Measurements from ENCODE around the gene HS3ST3A1. TPM values are rescaled to one million over a fixed set of nuclear protein-coding genes. Genes with fewer than 3 reads are reported as not detected.

The HS3ST3A1 gene
- total and polyA plus RNA-seq, 4 donors, result 0.18 to 8.0 (median 5.6) TPM

DNA sequence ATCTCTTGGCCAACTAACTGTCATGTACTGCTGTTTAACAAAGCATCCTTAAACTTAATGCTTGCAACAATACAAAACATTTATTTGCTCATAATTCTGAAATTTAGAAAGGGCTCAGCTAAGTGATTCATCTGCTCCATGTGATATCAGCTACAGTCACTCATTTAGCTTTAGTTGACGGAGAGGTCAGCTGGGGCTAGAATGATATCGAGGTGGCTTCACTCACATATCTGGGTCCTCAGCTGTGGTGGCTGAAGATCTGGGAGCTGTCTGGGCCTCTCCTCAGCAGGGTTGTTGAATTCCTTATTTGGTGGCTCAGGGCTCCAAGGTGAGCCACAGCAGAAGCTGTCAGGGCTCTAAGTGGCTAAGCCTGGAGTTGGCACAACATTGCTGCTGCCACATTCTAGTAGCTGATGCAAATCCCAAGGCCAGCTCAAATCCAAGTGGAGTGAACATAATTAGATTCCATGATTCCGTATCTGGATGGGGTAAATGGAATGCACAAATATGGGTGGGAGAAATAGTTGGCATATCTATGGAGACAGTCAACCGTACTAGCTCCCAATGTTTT is 62.8 kb downstream of the HS3ST3A1 start:
- 82 to 94% methylated on average over 4 of the region's 4 CpGs for WGBS, 2 donors
- no peak for DNase-seq
- H3K27ac ChIP-seq (ENCODE audit: low read depth in 1 of 2, low read length in 1 of 2), result no peak overlapping the region
- peaks cover 2 to 7% (median 5%) of the 10 kb centered on the region in 4 donors for H3K9me3 ChIP-seq (ENCODE audit: control insufficient read depth in 4 of 4, insufficient read depth in 3 of 4, low read length in 3 of 4)
- no peaks in the 10 kb centered on the region for H3K27me3 ChIP-seq (ENCODE audit: control insufficient read depth in 3 of 3, insufficient read depth in 3 of 3, low read length in 2 of 3)
- ATAC-seq (ENCODE audit: insufficient read depth, low FRiP score), result no peak
- TF ChIP-seq, protein P1, sequence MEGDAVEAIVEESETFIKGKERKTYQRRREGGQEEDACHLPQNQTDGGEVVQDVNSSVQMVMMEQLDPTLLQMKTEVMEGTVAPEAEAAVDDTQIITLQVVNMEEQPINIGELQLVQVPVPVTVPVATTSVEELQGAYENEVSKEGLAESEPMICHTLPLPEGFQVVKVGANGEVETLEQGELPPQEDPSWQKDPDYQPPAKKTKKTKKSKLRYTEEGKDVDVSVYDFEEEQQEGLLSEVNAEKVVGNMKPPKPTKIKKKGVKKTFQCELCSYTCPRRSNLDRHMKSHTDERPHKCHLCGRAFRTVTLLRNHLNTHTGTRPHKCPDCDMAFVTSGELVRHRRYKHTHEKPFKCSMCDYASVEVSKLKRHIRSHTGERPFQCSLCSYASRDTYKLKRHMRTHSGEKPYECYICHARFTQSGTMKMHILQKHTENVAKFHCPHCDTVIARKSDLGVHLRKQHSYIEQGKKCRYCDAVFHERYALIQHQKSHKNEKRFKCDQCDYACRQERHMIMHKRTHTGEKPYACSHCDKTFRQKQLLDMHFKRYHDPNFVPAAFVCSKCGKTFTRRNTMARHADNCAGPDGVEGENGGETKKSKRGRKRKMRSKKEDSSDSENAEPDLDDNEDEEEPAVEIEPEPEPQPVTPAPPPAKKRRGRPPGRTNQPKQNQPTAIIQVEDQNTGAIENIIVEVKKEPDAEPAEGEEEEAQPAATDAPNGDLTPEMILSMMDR (IDR thresholded peaks at IDR 0.05; ENCODE audit: control extremely low read depth, extremely low read depth), result no peak
- H3K4me1 ChIP-seq (ENCODE audit: control insufficient read depth in 5 of 5, insufficient read depth in 5 of 5, low read length in 5 of 5), result peaks cover 0 to 55% (median 6%) of the 10 kb centered on the region in 5 donors
- no peaks in the 10 kb centered on the region for H3K36me3 ChIP-seq (ENCODE audit: control insufficient read depth in 4 of 4, insufficient read depth in 4 of 4, low read length in 4 of 4)
- H3K9ac ChIP-seq (ENCODE audit: insufficient read depth in 1 of 2, low read length in 2 of 2), result no peak overlapping the region
- H3K4me3 ChIP-seq, result no peak overlapping the region

DNA sequence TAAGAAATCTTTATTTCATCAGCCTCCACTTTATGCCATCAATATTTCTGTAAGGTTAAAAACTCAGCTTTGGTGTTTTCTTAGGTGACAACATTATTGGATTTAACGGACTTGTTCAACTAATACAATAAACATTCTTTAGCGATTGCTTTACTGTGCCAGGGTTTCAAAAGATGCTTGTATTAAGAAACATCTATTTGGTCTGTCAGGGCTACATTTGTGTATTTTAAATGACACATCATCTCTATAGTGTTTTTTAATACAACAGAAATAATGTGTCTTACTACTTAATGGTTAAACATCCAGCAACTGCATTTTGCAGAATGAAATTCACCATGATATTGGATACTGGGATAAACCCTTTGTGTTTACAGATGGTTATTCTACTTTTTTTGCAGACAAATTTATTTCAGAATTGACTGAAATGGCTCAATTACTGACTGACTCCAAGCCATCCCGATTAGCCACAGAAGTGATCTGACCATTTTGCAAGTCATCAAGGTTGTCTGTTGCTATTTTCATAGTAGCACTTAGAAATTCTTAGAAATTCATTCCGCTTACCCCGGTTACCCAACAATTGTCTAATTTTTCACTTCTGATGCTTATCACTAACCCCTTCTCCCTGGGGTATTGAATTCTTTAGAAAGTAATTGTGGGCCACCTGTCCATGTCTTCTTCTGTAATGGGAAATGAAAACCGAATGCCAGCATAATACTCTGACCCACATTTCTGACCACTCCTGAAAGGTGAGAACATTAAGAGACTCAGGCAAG is 63.7 kb downstream of the HS3ST3A1 start:
- H3K4me3 ChIP-seq, result no peak overlapping the region
- WGBS, 2 donors, result 82 to 86% methylated on average over 6 of the region's 6 CpGs
- no peaks in the 10 kb centered on the region for H3K27me3 ChIP-seq (ENCODE audit: control insufficient read depth in 3 of 3, insufficient read depth in 3 of 3, low read length in 2 of 3)
- DNase-seq, result peak in 2 of 3 donors; percentile 82 to 92
- ATAC-seq (ENCODE audit: insufficient read depth, low FRiP score), result no peak
- no peak overlapping the region for H3K27ac ChIP-seq (ENCODE audit: low read depth in 1 of 2, low read length in 1 of 2)
- peaks cover 2 to 7% (median 5%) of the 10 kb centered on the region in 4 donors for H3K9me3 ChIP-seq (ENCODE audit: control insufficient read depth in 4 of 4, insufficient read depth in 3 of 4, low read length in 3 of 4)
- TF ChIP-seq, protein P1 (IDR thresholded peaks at IDR 0.05; ENCODE audit: control extremely low read depth, extremely low read depth), result no peak
- H3K36me3 ChIP-seq (ENCODE audit: control insufficient read depth in 4 of 4, insufficient read depth in 4 of 4, low read length in 4 of 4), result no peaks in the 10 kb centered on the region
- H3K9ac ChIP-seq (ENCODE audit: insufficient read depth in 1 of 2, low read length in 2 of 2), result no peak overlapping the region
- H3K4me1 ChIP-seq (ENCODE audit: control insufficient read depth in 5 of 5, insufficient read depth in 5 of 5, low read length in 5 of 5), result peaks cover 0 to 46% (median 6%) of the 10 kb centered on the region in 5 donors

DNA sequence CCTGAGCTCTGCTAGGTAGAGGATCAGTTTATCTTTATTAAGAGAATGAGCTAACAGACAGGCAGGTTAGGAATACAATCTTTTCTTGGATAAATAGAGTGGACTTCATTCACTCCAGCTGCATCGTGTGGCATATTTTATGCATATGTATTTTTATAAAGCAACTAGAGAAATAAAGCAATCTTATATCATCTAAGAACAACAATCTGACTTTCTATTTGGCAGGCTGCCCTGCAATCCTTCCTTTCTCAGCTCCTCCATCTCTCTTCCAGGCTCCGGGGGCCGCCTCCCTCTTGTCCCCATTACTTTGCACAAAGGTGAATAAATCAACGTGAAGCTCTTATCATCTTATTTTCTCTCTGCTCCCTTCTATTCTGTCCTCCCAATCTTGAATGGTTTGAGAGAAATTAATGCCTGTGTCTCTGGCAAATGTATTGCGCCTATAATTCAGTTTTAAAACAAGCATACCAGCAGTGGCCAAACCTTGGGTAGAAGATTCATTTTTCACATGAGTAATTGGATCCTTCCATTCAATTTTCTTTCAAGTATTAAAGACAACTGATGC is 64.5 kb downstream of the HS3ST3A1 start:
- no peaks in the 10 kb centered on the region for H3K27me3 ChIP-seq (ENCODE audit: control insufficient read depth in 3 of 3, insufficient read depth in 3 of 3, low read length in 2 of 3)
- H3K27ac ChIP-seq (ENCODE audit: low read depth in 1 of 2, low read length in 1 of 2), result no peak overlapping the region
- ATAC-seq (ENCODE audit: insufficient read depth, low FRiP score) (no peak), DNase-seq (peak; percentile 33 to 83 (median 59))
- no peaks in the 10 kb centered on the region for H3K36me3 ChIP-seq (ENCODE audit: control insufficient read depth in 4 of 4, insufficient read depth in 4 of 4, low read length in 4 of 4)
- H3K4me1 ChIP-seq (ENCODE audit: control insufficient read depth in 5 of 5, insufficient read depth in 5 of 5, low read length in 5 of 5), result peaks cover 0 to 44% (median 6%) of the 10 kb centered on the region in 5 donors
- WGBS, 2 donors, result 73 to 90% methylated on average over 5 of the region's 5 CpGs
- no peak overlapping the region for H3K4me3 ChIP-seq
- H3K9ac ChIP-seq (ENCODE audit: insufficient read depth in 1 of 2, low read length in 2 of 2), result no peak overlapping the region
- TF ChIP-seq, protein P1 (IDR thresholded peaks at IDR 0.05; ENCODE audit: control extremely low read depth, extremely low read depth), result no peak
- H3K9me3 ChIP-seq (ENCODE audit: control insufficient read depth in 4 of 4, insufficient read depth in 3 of 4, low read length in 3 of 4), result peaks cover 2 to 7% (median 4%) of the 10 kb centered on the region in 4 donors

Measured in lung (tissue), 12 donors.